ENCODE data around the gene AK4. TPM values are rescaled to one million over a fixed set of nuclear protein-coding genes. Genes with fewer than 3 reads are reported as not detected.

AK4 gene
- total and polyA plus RNA-seq, 2 of the 8 experiments (the other 6 are each of a cell fraction or from before 2014, with no cell fraction given) = 64.5 to 175 TPM

DNA sequence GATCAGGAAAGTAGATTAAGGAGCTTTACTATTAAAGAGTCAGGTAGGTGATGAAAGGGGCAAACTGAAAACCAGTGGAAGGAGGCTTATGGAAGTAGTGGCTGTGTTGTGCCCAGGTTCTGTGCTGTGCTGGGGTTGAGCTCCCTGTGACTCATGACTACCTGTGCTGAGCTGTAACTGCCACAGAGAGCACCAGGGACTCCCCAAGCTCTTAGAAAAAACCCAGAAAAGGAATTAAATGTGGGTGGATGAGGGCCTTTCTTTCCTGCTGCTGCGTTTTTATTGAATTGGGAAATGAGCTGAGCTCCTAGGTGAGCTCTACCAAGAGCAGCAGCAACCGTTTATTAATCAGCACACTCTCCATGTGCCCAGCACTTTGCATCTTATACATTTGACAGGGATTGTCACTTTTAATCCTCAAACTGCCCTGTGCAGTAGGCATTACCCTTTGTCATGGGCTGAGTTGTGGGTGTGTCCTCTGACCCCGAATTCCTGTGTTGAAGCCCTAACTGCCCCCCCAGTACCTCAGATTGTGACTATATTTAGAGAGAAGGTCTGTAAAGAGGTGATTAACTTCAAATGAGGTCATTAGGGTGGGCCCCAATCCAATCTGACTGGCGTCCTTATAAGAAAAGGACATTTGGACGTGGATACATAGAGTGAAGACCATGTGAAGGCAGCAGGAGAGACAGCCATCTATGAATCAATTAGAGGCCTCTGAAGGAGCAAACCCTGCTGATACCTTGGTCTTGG lies 65.4 kb downstream of the AK4 start (continued):
- no peak for TF ChIP-seq MAFK (IDR thresholded peaks at IDR 0.05; ENCODE audit: low read depth, low read length)
- no peak for TF ChIP-seq KDM4A (IDR thresholded peaks at IDR 0.05; ENCODE audit: low read depth, low read length, severe bottlenecking)
- no peak for TF ChIP-seq ZNF274 (IDR thresholded peaks at IDR 0.05; ENCODE audit: borderline replicate concordance, extremely low read depth, low read length)
- no peak for TF ChIP-seq RAD21 (IDR thresholded peaks at IDR 0.05 in 1 of 2, conservative IDR thresholded peaks at IDR 0.05 in 1 of 2; ENCODE audit: low read depth in 2 of 2, low read length in 2 of 2)
- no peak for TF ChIP-seq CEBPB (IDR thresholded peaks at IDR 0.05; ENCODE audit: low read depth, low read length)
- TF ChIP-seq, protein P1, sequence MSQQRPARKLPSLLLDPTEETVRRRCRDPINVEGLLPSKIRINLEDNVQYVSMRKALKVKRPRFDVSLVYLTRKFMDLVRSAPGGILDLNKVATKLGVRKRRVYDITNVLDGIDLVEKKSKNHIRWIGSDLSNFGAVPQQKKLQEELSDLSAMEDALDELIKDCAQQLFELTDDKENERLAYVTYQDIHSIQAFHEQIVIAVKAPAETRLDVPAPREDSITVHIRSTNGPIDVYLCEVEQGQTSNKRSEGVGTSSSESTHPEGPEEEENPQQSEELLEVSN (IDR thresholded peaks at IDR 0.05) = no peak
- no peak for TF ChIP-seq JUN (IDR thresholded peaks at IDR 0.05; ENCODE audit: low read depth, low read length)
- TF ChIP-seq PHF8 (conservative IDR thresholded peaks at IDR 0.05; ENCODE audit: low read depth, low read length) = no peak
- no peak for TF ChIP-seq SIX5 (IDR thresholded peaks at IDR 0.05; ENCODE audit: low read depth, low read length)

Data from H1 (cell line).